ENCODE data around the gene HOOK1.

DNA sequence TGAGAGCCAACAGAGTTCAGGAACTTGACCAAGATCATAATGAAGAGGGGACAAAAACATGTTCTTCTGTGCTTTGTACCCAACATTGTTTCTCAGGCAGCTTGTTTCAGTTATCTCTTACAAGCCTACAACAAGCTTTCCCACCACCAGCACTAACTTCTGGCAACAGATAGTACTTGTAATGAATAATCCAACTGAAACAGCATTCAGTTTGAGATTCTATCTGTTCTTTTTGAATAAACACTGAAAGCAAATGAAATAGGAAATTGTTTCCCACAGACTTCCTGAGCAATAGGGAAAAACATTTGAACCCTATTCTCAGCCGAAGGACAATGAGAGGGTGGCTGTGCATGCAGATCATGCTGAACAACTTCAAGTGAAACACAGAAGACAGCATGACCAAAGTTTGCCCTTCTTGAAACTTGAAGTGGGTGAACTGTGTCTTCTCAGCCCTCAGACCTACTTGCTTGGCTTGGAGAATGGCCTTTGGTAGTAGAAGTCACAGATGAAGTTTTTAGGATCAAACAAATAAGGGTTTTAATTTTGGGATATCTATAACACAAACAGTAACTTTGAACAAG, 11.2 kb upstream of the HOOK1 start:
- TF ChIP-seq CTCF (IDR thresholded peaks at IDR 0.05) (no peak), POLR2AphosphoS5 (IDR thresholded peaks at IDR 0.05; ENCODE audit: low read depth, low read length) (no peak), REST (IDR thresholded peaks at IDR 0.05; ENCODE audit: insufficient read depth in 1 of 2, low read depth in 2 of 2, low read length in 1 of 2) (no peak), TCF7L2 (IDR thresholded peaks at IDR 0.05; ENCODE audit: low read depth, low read length) (no peak)
